GM20431 (cell line): Measurements from ENCODE around the gene VIPR2.
"Not testable (repeated sequence)": the region's sequence is repeated elsewhere in the genome, so short reads cannot be mapped to it uniquely, and the experiment has no call there.

Experiments
- in situ Hi-C: fragments of 300-500 bp; cut with MseI, MboI; formaldehyde crosslinking; loops from one replicate; pipeline ENCODE4 v1.15.0; 2020; ENCODE audit warnings: low sequenced_read_pairs; ENCODE audit not compliant: unreplicated experiment

The VIPR2 gene

GRCh38 chr7:159000859-159001435 lies 143.7 kb downstream of the VIPR2 start:
- in situ Hi-C loops, result no loop called here

GRCh38 chr7:159000070-159000469 lies 144.6 kb downstream of the VIPR2 start:
- in situ Hi-C loops, result no loop called here

GRCh38 chr7:158999496-158999895 lies 145.2 kb downstream of the VIPR2 start:
- in situ Hi-C loops, result no loop called here

GRCh38 chr7:158998261-158998660 lies 146.4 kb downstream of the VIPR2 start:
- in situ Hi-C loops, result not testable (repeated sequence)

GRCh38 chr7:158997471-158997870 lies 147.2 kb downstream of the VIPR2 start:
- in situ Hi-C loops, result no loop called here

GRCh38 chr7:158997110-158997453 lies 147.6 kb downstream of the VIPR2 start:
- in situ Hi-C loops, result no loop called here

GRCh38 chr7:158996214-158997109 lies 148.2 kb downstream of the VIPR2 start:
- in situ Hi-C loops, result no loop called here

- in situ Hi-C loops, result no loop called here
Measured at GRCh38 chr7:158995514-158995913, 149.2 kb downstream of the VIPR2 start.

- in situ Hi-C loops, result no loop called here
Measured at GRCh38 chr7:158994687-158995086, 150.0 kb downstream of the VIPR2 start.

GRCh38 chr7:158993591-158993990 lies 151.1 kb downstream of the VIPR2 start:
- in situ Hi-C loops, result no loop called here

GRCh38 chr7:158992759-158993158 lies 151.9 kb downstream of the VIPR2 start:
- in situ Hi-C loops, result no loop called here

- in situ Hi-C loops, result no loop called here
Measured at GRCh38 chr7:158991824-158992621, 152.6 kb downstream of the VIPR2 start.

GRCh38 chr7:158988996-158989395 lies 155.7 kb downstream of the VIPR2 start:
- in situ Hi-C loops, result no loop called here

- in situ Hi-C loops, result no loop called here
Measured at GRCh38 chr7:158988302-158988862, 156.3 kb downstream of the VIPR2 start.

GRCh38 chr7:158987691-158988090 lies 157.0 kb downstream of the VIPR2 start:
- in situ Hi-C loops, result no loop called here

- in situ Hi-C loops, result no loop called here
Measured at GRCh38 chr7:158985583-158985982, 159.1 kb downstream of the VIPR2 start.

GRCh38 chr7:158984007-158984406 lies 160.7 kb downstream of the VIPR2 start:
- in situ Hi-C loops, result not testable (repeated sequence)

- in situ Hi-C loops, result not testable (repeated sequence)
Measured at GRCh38 chr7:158982080-158982479, 162.6 kb downstream of the VIPR2 start.

GRCh38 chr7:158979635-158980351 lies 164.9 kb downstream of the VIPR2 start:
- in situ Hi-C loops, result no loop called here

- in situ Hi-C loops, result no loop called here
Measured at GRCh38 chr7:158979023-158979529, 165.6 kb downstream of the VIPR2 start.
